Stomach (tissue), 9 donors: Measurements from ENCODE around the gene AEBP2. TPM values are rescaled to one million over a fixed set of nuclear protein-coding genes. Genes with fewer than 3 reads are reported as not detected.
"Not testable (repeated sequence)": the region's sequence is repeated elsewhere in the genome, so short reads cannot be mapped to it uniquely, and the experiment has no call there.

Source experiments
- DNase-seq, 2 donors: peaks; one replicate each; pipeline versions ENCODE4 v3.0.0 to v3.0.0-alpha.2; 2013 to 2019
- H3K27ac ChIP-seq, 5 donors: fragments of 200-600 bp in 4 of 5; sonication (generic) in 4 of 5; one replicate each; pipeline ENCODE4 v1.5.1; 2013 to 2019; ENCODE audit warnings: mild to moderate bottlenecking in 1 of 5, moderate library complexity in 1 of 5
- H3K27me3 ChIP-seq, 3 donors: fragments of 200-600 bp; sonication (generic); one replicate each; pipeline ENCODE4 v1.5.1; 2017 to 2019; ENCODE audit warnings: mixed run types in 1 of 3
- H3K36me3 ChIP-seq, 4 donors: fragments of 200-600 bp; sonication (generic); 1 replicate in 3 of 4; 2 replicates in 1 of 4; pipeline ENCODE4 v1.5.1; 2016 to 2019
- H3K4me1 ChIP-seq, 4 donors: fragments of 200-600 bp; sonication (generic); one replicate each; pipeline ENCODE4 v1.5.1; 2016 to 2019
- H3K4me3 ChIP-seq, 4 donors: fragments of 200-600 bp; sonication (generic) in 3 of 4; one replicate each; pipeline ENCODE4 v1.5.1; 2016 to 2019; ENCODE audit warnings: mild to moderate bottlenecking in 1 of 4
- H3K9me3 ChIP-seq, 4 donors: fragments of 200-600 bp; sonication (generic); one replicate each; pipeline ENCODE4 v1.5.1; 2016 to 2019
- CTCF ChIP-seq, 7 experiments: fragments of 450-650 bp in 4 of 7; fragments of 200-600 bp in 3 of 7; sonication (generic) in 3 of 7; IDR thresholded peaks; one replicate each; pipeline ENCODE4 v1.5.1; 2016 to 2019; ENCODE audit warnings: antibody characterized with exemption in 7 of 7, control low read depth in 2 of 7, mild to moderate bottlenecking in 1 of 7
- EP300 ChIP-seq: sonication (generic); formaldehyde crosslinking; IDR thresholded peaks from one replicate; pipeline ENCODE4 v1.6.1; 2017; ENCODE audit warnings: antibody characterized with exemption
- POLR2A ChIP-seq, 4 donors: fragments of 450-650 bp; IDR thresholded peaks; one replicate each; pipeline ENCODE4 v1.6.1; 2016; ENCODE audit warnings: antibody characterized with exemption in 4 of 4, control low read depth in 2 of 4, mild to moderate bottlenecking in 1 of 4, moderate library complexity in 1 of 4
- POLR2AphosphoS5 ChIP-seq, 3 donors: sonication (generic); formaldehyde crosslinking; IDR thresholded peaks; one replicate each; pipeline ENCODE4 v1.6.1; 2016; ENCODE audit warnings: antibody characterized with exemption in 3 of 3
- WGBS, 5 donors: extraction: QIAGEN DNeasy Blood & Tissue Kit in 3 of 5; methylation state at CpG; one replicate each; pipeline versions ENCODE4 v1.1.5 to v1.1.7; 2013 to 2018; 5-methylcytosine and 5-hydroxymethylcytosine counted together
- intact Hi-C: fragments of 100-400 bp; cut with DNase I; formaldehyde crosslinking; loops from one replicate; pipeline ENCODE4 v1.15.1; 2023; ENCODE audit warnings: low total_unique reads
- polyA plus RNA-seq, 3 donors: library from polyadenylated mRNA; stranded (reverse); fragments of 200-250 nt; gene quantifications; one replicate each; pipeline ENCODE4 v1.2.3, GENCODE V29; 2013
- total RNA-seq, 5 donors: library from RNA; depleted of rRNA; stranded (reverse); fragments of >200 nt; gene quantifications; one replicate each; pipeline versions ENCODE4 v1.1.0 to v1.2.3, GENCODE V29; 2014 to 2016
- donor health status: healthy with polysubstance abuse.
- donor health status: Bipolar disorder and iron deficiency.
- donor health status: healthy.

AEBP2 gene
- total and polyA plus RNA-seq, 8 donors, result 8.6 to 51.8 (median 24.3) TPM

GRCh38 chr12:19546027-19546426 is 106.7 kb downstream of the AEBP2 start:
- no peaks in the 10 kb centered on the region for H3K27me3 ChIP-seq
- DNase-seq, result peak in 1 of 2 donors; percentile 28
- whole genome bisulfite sequencing, 5 donors, result 62 to 86% (median 79%) methylated on average over 4 of the region's 4 CpGs

GRCh38 chr12:19546611-19547162 is 107.4 kb downstream of the AEBP2 start:
- 37 to 69% (median 49%) methylated on average over 7 of the region's 7 CpGs for WGBS, 5 donors
- H3K27me3 ChIP-seq, result no peaks in the 10 kb centered on the region
- H3K9me3 ChIP-seq, result no peaks in the 10 kb centered on the region
- peak in 1 of 2 donors; percentile 52 for DNase-seq
- H3K36me3 ChIP-seq, result no peaks in the 10 kb centered on the region
- no peak overlapping the region for H3K4me3 ChIP-seq
- H3K27ac ChIP-seq, result peak overlapping the region in 4 of 5 donors; percentile 37 to 66 (median 52)
- TF ChIP-seq POLR2A (IDR thresholded peaks at IDR 0.05), result no peak
- TF ChIP-seq POLR2AphosphoS5 (IDR thresholded peaks at IDR 0.05), result no peak
- no peak for TF ChIP-seq CTCF (IDR thresholded peaks at IDR 0.05)
- TF ChIP-seq EP300, result no peak
- H3K4me1 ChIP-seq, result peaks cover 5 to 20% (median 13%) of the 10 kb centered on the region in 4 donors
- intact Hi-C loops, result no loop called here

More at GRCh38 chr12:19546027-19546426, 106.7 kb downstream of the AEBP2 start:
- Histone ChIP-seq H3K4me1 (peaks cover 5 to 20% (median 13%) of the 10 kb centered on the region in 4 donors), H3K4me3 (no peak overlapping the region), H3K27ac (peak overlapping the region in 3 of 5 donors; percentile 49 to 66 (median 54)), H3K9me3 (no peaks in the 10 kb centered on the region), H3K36me3 (no peaks in the 10 kb centered on the region)
- TF ChIP-seq POLR2A (IDR thresholded peaks at IDR 0.05) (no peak), POLR2AphosphoS5 (IDR thresholded peaks at IDR 0.05) (peak in 2 of 3 donors; percentile 12 to 13)
- intact Hi-C loops, result no loop called here

- no peak for TF ChIP-seq POLR2A (IDR thresholded peaks at IDR 0.05)
- TF ChIP-seq EP300, result no peak
- TF ChIP-seq POLR2AphosphoS5 (IDR thresholded peaks at IDR 0.05), result no peak
- no peak for TF ChIP-seq CTCF (IDR thresholded peaks at IDR 0.05)
- peak in 1 of 2 donors; percentile 62 for DNase-seq
- no peak overlapping the region for H3K4me3 ChIP-seq
- no peaks in the 10 kb centered on the region for H3K27me3 ChIP-seq
- no peaks in the 10 kb centered on the region for H3K36me3 ChIP-seq
- H3K9me3 ChIP-seq, result no peaks in the 10 kb centered on the region
- H3K4me1 ChIP-seq, result peaks cover 5 to 23% (median 14%) of the 10 kb centered on the region in 4 donors
- H3K27ac ChIP-seq, result peak overlapping the region in 4 of 5 donors; percentile 7 to 66 (median 52)
- intact Hi-C loops, result no loop called here
Measured at GRCh38 chr12:19547271-19547671, 108.0 kb downstream of the AEBP2 start.

GRCh38 chr12:19548834-19549233 is 109.5 kb downstream of the AEBP2 start:
- peaks cover 0 to 9% (median 2%) of the 10 kb centered on the region in 4 donors for H3K36me3 ChIP-seq
- DNase-seq, result peak in 1 of 2 donors; percentile 52
- H3K4me1 ChIP-seq, result peaks cover 5 to 30% (median 16%) of the 10 kb centered on the region in 4 donors
- no peak overlapping the region for H3K4me3 ChIP-seq
- no peak overlapping the region for H3K27ac ChIP-seq
- no peaks in the 10 kb centered on the region for H3K27me3 ChIP-seq
- no peaks in the 10 kb centered on the region for H3K9me3 ChIP-seq
- no peak for TF ChIP-seq CTCF (IDR thresholded peaks at IDR 0.05)
- no peak for TF ChIP-seq POLR2A (IDR thresholded peaks at IDR 0.05)
- no peak for TF ChIP-seq POLR2AphosphoS5 (IDR thresholded peaks at IDR 0.05)
- no peak for TF ChIP-seq EP300
- 81 to 93% (median 91%) methylated on average over 4 of the region's 4 CpGs for WGBS, 5 donors
- intact Hi-C loops, result no loop called here

- 63 to 89% (median 81%) methylated on average over 4 of the region's 4 CpGs for WGBS, 5 donors
- no peaks in the 10 kb centered on the region for H3K27me3 ChIP-seq
- intact Hi-C loops, result no loop called here
- H3K27ac ChIP-seq, result no peak overlapping the region
- TF ChIP-seq EP300 (no peak), CTCF (IDR thresholded peaks at IDR 0.05) (no peak), POLR2AphosphoS5 (IDR thresholded peaks at IDR 0.05) (no peak), POLR2A (IDR thresholded peaks at IDR 0.05) (no peak)
- no peaks in the 10 kb centered on the region for H3K9me3 ChIP-seq
- H3K4me1 ChIP-seq, result peaks cover 5 to 29% (median 15%) of the 10 kb centered on the region in 4 donors
- H3K4me3 ChIP-seq, result no peak overlapping the region
- no peak for DNase-seq
- H3K36me3 ChIP-seq, result peaks cover 0 to 9% (median 2%) of the 10 kb centered on the region in 4 donors
Measured at GRCh38 chr12:19550626-19551025, 111.3 kb downstream of the AEBP2 start.

- H3K9me3 ChIP-seq, intact Hi-C loops, H3K27ac ChIP-seq, H3K4me3 ChIP-seq, DNase-seq, H3K27me3 ChIP-seq, H3K36me3 ChIP-seq: not testable (repeated sequence)
- H3K4me1 ChIP-seq, result peaks cover 0 to 10% (median 3%) of the 10 kb centered on the region in 4 donors
- 83 to 92% (median 85%) methylated on average over 13 of the region's 13 CpGs for WGBS, 5 donors
Measured at GRCh38 chr12:19552441-19553097, 113.3 kb downstream of the AEBP2 start.
